ENCODE measurements around the gene NMT1.

GRCh38 chr17:45070001-45070400 lies 8.9 kb downstream of the NMT1 start:
- TF ChIP-seq CTCF (IDR thresholded peaks at IDR 0.05; ENCODE audit: borderline replicate concordance, extremely low read depth, low read length, poor library complexity, severe bottlenecking) (no peak), EZH2 (IDR thresholded peaks at IDR 0.05; ENCODE audit: borderline replicate concordance, low read depth, low read length, severe bottlenecking) (no peak)
